ENCODE data around the gene ADIPOR2.

DNA sequence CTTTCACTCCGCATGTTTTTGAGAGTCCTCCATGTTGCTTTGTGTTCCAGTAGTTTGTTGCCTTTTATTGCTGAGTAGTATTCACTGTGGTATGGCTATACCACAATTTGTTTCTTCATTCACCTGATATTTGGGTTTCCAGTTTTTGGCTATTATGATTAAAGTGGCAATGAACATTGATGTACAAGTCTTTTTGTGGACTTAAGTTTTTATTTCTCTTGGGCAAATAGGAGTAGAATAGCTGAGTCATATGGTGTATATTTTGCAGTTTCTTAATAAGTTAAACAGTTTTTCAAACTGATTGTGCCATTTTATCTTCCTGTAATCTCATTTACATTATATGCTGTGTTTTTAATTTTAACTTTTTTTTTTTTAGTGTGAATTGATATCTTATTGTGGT is 16.2 kb downstream of the ADIPOR2 start:
- TF ChIP-seq, protein P1, sequence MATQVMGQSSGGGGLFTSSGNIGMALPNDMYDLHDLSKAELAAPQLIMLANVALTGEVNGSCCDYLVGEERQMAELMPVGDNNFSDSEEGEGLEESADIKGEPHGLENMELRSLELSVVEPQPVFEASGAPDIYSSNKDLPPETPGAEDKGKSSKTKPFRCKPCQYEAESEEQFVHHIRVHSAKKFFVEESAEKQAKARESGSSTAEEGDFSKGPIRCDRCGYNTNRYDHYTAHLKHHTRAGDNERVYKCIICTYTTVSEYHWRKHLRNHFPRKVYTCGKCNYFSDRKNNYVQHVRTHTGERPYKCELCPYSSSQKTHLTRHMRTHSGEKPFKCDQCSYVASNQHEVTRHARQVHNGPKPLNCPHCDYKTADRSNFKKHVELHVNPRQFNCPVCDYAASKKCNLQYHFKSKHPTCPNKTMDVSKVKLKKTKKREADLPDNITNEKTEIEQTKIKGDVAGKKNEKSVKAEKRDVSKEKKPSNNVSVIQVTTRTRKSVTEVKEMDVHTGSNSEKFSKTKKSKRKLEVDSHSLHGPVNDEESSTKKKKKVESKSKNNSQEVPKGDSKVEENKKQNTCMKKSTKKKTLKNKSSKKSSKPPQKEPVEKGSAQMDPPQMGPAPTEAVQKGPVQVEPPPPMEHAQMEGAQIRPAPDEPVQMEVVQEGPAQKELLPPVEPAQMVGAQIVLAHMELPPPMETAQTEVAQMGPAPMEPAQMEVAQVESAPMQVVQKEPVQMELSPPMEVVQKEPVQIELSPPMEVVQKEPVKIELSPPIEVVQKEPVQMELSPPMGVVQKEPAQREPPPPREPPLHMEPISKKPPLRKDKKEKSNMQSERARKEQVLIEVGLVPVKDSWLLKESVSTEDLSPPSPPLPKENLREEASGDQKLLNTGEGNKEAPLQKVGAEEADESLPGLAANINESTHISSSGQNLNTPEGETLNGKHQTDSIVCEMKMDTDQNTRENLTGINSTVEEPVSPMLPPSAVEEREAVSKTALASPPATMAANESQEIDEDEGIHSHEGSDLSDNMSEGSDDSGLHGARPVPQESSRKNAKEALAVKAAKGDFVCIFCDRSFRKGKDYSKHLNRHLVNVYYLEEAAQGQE (IDR thresholded peaks at IDR 0.05; ENCODE audit: low read depth) = no peak
- TF ChIP-seq EP300 (IDR thresholded peaks at IDR 0.05; ENCODE audit: borderline replicate concordance) = no peak
- no peak for TF ChIP-seq FOXM1 (IDR thresholded peaks at IDR 0.05; ENCODE audit: borderline replicate concordance, low read depth)
- TF ChIP-seq, protein P2, sequence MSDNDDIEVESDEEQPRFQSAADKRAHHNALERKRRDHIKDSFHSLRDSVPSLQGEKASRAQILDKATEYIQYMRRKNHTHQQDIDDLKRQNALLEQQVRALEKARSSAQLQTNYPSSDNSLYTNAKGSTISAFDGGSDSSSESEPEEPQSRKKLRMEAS (IDR thresholded peaks at IDR 0.05) = no peak
- TF ChIP-seq, protein P3, sequence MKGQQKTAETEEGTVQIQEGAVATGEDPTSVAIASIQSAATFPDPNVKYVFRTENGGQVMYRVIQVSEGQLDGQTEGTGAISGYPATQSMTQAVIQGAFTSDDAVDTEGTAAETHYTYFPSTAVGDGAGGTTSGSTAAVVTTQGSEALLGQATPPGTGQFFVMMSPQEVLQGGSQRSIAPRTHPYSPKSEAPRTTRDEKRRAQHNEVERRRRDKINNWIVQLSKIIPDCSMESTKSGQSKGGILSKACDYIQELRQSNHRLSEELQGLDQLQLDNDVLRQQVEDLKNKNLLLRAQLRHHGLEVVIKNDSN (IDR thresholded peaks at IDR 0.05) = no peak
- TF ChIP-seq CREB1 (IDR thresholded peaks at IDR 0.05; ENCODE audit: low read depth) = no peak
- TF ChIP-seq ZBTB7A (IDR thresholded peaks at IDR 0.05; ENCODE audit: low read depth) = no peak
- TF ChIP-seq TAF1 (IDR thresholded peaks at IDR 0.05; ENCODE audit: low read depth) = no peak
- TF ChIP-seq NFIC (IDR thresholded peaks at IDR 0.05) = no peak
- no peak for TF ChIP-seq TEAD4 (IDR thresholded peaks at IDR 0.05)
- TF ChIP-seq YY1 (IDR thresholded peaks at IDR 0.05; ENCODE audit: low read depth) = no peak
